ENCODE results near the gene PCCA.
"Not testable (repeated sequence)": the region's sequence is repeated elsewhere in the genome, so short reads cannot be mapped to it uniquely, and the experiment has no call there.

The PCCA gene

GRCh38 chr13:100510208-100510957 is 421.5 kb downstream of the PCCA start:
- DNase-seq (ENCODE audit: low read depth) = no peak

GRCh38 chr13:100511466-100511865 is 422.6 kb downstream of the PCCA start:
- DNase-seq (ENCODE audit: low read depth) = no peak

- no peak for DNase-seq (ENCODE audit: low read depth)
These were observed 423.5 kb downstream of the PCCA start for GRCh38 chr13:100512422-100512821.

GRCh38 chr13:100513171-100513570 is 424.3 kb downstream of the PCCA start:
- no peak for DNase-seq (ENCODE audit: low read depth)

- peak; percentile 30 for DNase-seq (ENCODE audit: low read depth)
These were observed 425.2 kb downstream of the PCCA start for GRCh38 chr13:100513987-100514670.

- DNase-seq (ENCODE audit: low read depth) = peak; percentile 44
These were observed 426.0 kb downstream of the PCCA start for GRCh38 chr13:100514788-100515409.

GRCh38 chr13:100515410-100515800 is 426.5 kb downstream of the PCCA start:
- no peak for DNase-seq (ENCODE audit: low read depth)

GRCh38 chr13:100517135-100517534 is 428.2 kb downstream of the PCCA start:
- no peak for DNase-seq (ENCODE audit: low read depth)

GRCh38 chr13:100517728-100518127 is 428.8 kb downstream of the PCCA start:
- DNase-seq (ENCODE audit: low read depth) = no peak

- DNase-seq (ENCODE audit: low read depth) = no peak
These were observed 429.6 kb downstream of the PCCA start for GRCh38 chr13:100518394-100519062.

GRCh38 chr13:100519626-100520025 is 430.7 kb downstream of the PCCA start:
- DNase-seq (ENCODE audit: low read depth) = no peak

GRCh38 chr13:100520936-100521850 is 432.3 kb downstream of the PCCA start:
- no peak for DNase-seq (ENCODE audit: low read depth)

- DNase-seq (ENCODE audit: low read depth) = no peak
These were observed 433.1 kb downstream of the PCCA start for GRCh38 chr13:100521851-100522617.

- no peak for DNase-seq (ENCODE audit: low read depth)
These were observed 433.9 kb downstream of the PCCA start for GRCh38 chr13:100522618-100523309.

GRCh38 chr13:100523411-100523810 is 434.5 kb downstream of the PCCA start:
- DNase-seq (ENCODE audit: low read depth) = no peak

GRCh38 chr13:100523981-100524386 is 435.1 kb downstream of the PCCA start:
- DNase-seq (ENCODE audit: low read depth) = no peak

GRCh38 chr13:100524688-100525087 is 435.8 kb downstream of the PCCA start:
- not testable (repeated sequence) for DNase-seq (ENCODE audit: low read depth)

GRCh38 chr13:100525453-100526317 is 436.8 kb downstream of the PCCA start:
- no peak for DNase-seq (ENCODE audit: low read depth)
